HepG2 (cell line): ENCODE results near the gene ZNF839. TPM values are rescaled to one million over a fixed set of nuclear protein-coding genes. Genes with fewer than 3 reads are reported as not detected.

Experiments
- ARHGAP35 ChIP-seq: sonication (generic); formaldehyde crosslinking; IDR thresholded peaks from 2 replicates; pipeline ENCODE4 v1.9.0; 2022; ENCODE audit warnings: mild to moderate bottlenecking, inconsistent platforms, moderate library complexity, missing genetic modification reagents, borderline replicate concordance
- BORCS8-MEF2B ChIP-seq: sonication (generic); formaldehyde crosslinking; IDR thresholded peaks from 2 replicates; pipeline ENCODE4 v1.8.0; 2022; ENCODE audit warnings: mild to moderate bottlenecking, missing genetic modification reagents
- CEBPG ChIP-seq: IDR thresholded peaks from 2 replicates; pipeline ENCODE4 v1.6.1; 2016
- CSRNP1 ChIP-seq: sonication (generic); formaldehyde crosslinking; IDR thresholded peaks from 2 replicates; pipeline ENCODE4 v1.8.1; 2023; ENCODE audit warnings: mild to moderate bottlenecking, missing genetic modification reagents
- FIP1L1 ChIP-seq: fragments of 200-400 bp; formaldehyde crosslinking; IDR thresholded peaks from 2 replicates; pipeline ENCODE4 v1.6.1; 2018; ENCODE audit warnings: low read depth, mild to moderate bottlenecking, low read length, moderate library complexity, borderline replicate concordance; ENCODE audit not compliant: insufficient read depth
- FOXA3 ChIP-seq: IDR thresholded peaks from 2 replicates; pipeline ENCODE4 v1.6.1; 2016; ENCODE audit warnings: missing genetic modification reagents, missing compliant biosample characterization
- FOXO4 ChIP-seq: sonication (generic); formaldehyde crosslinking; conservative IDR thresholded peaks from 2 replicates; pipeline ENCODE4 v1.8.1; 2023; ENCODE audit warnings: missing genetic modification reagents
- LBX2 ChIP-seq: sonication (generic); formaldehyde crosslinking; IDR thresholded peaks from 2 replicates; pipeline ENCODE4 v1.5.0; 2020; ENCODE audit warnings: missing genetic modification reagents, mild to moderate bottlenecking, borderline replicate concordance
- MAX ChIP-seq: IDR thresholded peaks from 2 replicates; pipeline ENCODE4 v1.6.1; 2012; ENCODE audit warnings: inconsistent platforms
- MED8 ChIP-seq: sonication (generic); formaldehyde crosslinking; IDR thresholded peaks from 2 replicates; pipeline ENCODE4 v1.8.1; 2023; ENCODE audit warnings: mild to moderate bottlenecking, missing genetic modification reagents; ENCODE audit not compliant: insufficient replicate concordance
- MLXIP ChIP-seq: sonication (generic); formaldehyde crosslinking; IDR thresholded peaks from 2 replicates; pipeline ENCODE4 v1.9.0; 2021; ENCODE audit warnings: missing genetic modification reagents, borderline replicate concordance
- NCOR1 ChIP-seq: fragments of 200-600 bp; sonication (generic); IDR thresholded peaks from 2 replicates; pipeline ENCODE4 v1.7.0; 2017; ENCODE audit warnings: antibody characterized with exemption, low read length, borderline replicate concordance
- PHF8 ChIP-seq: sonication (generic); formaldehyde crosslinking; IDR thresholded peaks from 2 replicates; pipeline ENCODE4 v1.5.0; 2020; ENCODE audit warnings: missing genetic modification reagents
- YY1 ChIP-seq: IDR thresholded peaks from 2 replicates; pipeline ENCODE4 v1.6.1; 2011; ENCODE audit warnings: low read length, low read depth, moderate library complexity, mild to moderate bottlenecking; ENCODE audit not compliant: insufficient read depth, insufficient replicate concordance
- ZBTB21 ChIP-seq: sonication (generic); formaldehyde crosslinking; IDR thresholded peaks from 2 replicates; pipeline ENCODE4 v1.4.0; 2020; ENCODE audit warnings: missing genetic modification reagents
- ZHX1 ChIP-seq: sonication (generic); formaldehyde crosslinking; IDR thresholded peaks from 2 replicates; pipeline ENCODE4 v1.8.1; 2022; ENCODE audit warnings: low read depth, mild to moderate bottlenecking, missing genetic modification reagents
- ZNF33A ChIP-seq: sonication (generic); formaldehyde crosslinking; IDR thresholded peaks from 2 replicates; pipeline ENCODE4 v1.5.1; 2020; ENCODE audit warnings: missing genetic modification reagents, mild to moderate bottlenecking, moderate library complexity, borderline replicate concordance
- ZNF605 ChIP-seq: sonication (generic); formaldehyde crosslinking; IDR thresholded peaks from 2 replicates; pipeline ENCODE4 v1.8.0; 2022; ENCODE audit warnings: mild to moderate bottlenecking, missing genetic modification reagents
- ZNF878 ChIP-seq: sonication (generic); formaldehyde crosslinking; IDR thresholded peaks from 2 replicates; pipeline ENCODE4 v1.8.1; 2023; ENCODE audit warnings: mild to moderate bottlenecking, missing genetic modification reagents, moderate library complexity
- polyA plus RNA-seq, 8 experiments: library from polyadenylated mRNA; depleted of rRNA in 3 of 8; stranded (reverse) in 7 of 8; unstranded in 1 of 8; fragments of >200 nt; fragmentation: Illumina TruSeq in 4 of 8; extraction: Trizol in 4 of 8; gene quantifications; 2 replicates each; pipeline versions ENCODE4 v1.2.1 to v1.2.3, GENCODE V29; 2011 to 2016; ENCODE audit warnings: low read depth in 4 of 8, missing spikeins in 1 of 8, mixed read lengths in 1 of 8; ENCODE audit not compliant: insufficient read depth in 1 of 8
- total RNA-seq, 5 experiments: library from RNA; depleted of rRNA; stranded (reverse); fragments of >200 nt; fragmentation: Illumina TruSeq; extraction: Trizol; gene quantifications; 2 replicates each; pipeline ENCODE4 v1.2.3, GENCODE V29; 2016; ENCODE audit warnings: low read depth in 1 of 5

ZNF839 gene
- total and polyA plus RNA-seq, 2 of the 13 experiments (the other 11 are each of a cell fraction or from before 2014, with no cell fraction given), result 11.1 to 12.8 TPM

- TF ChIP-seq MLXIP (CRISPR knock-in tag) (no peak), LBX2 (0 out of 2 replicates have a peak, but pooled peaks have one; percentile 22), FOXA3 (CRISPR knock-in tag) (peak; percentile 41; the same call in 1 of the 2 replicates), CSRNP1 (CRISPR knock-in tag) (peak; percentile 30; the same call in 1 of the 2 replicates), CEBPG (CRISPR knock-in tag) (no peak), ZNF605 (CRISPR knock-in tag) (no peak), FOXO4 (no peak), BORCS8-MEF2B (CRISPR knock-in tag) (no peak), MAX (no peak; the same call in 1 of the 2 replicates), MED8 (no peak), ARHGAP35 (CRISPR knock-in tag) (no peak), ZHX1 (CRISPR knock-in tag) (0 out of 2 replicates have a peak, but pooled peaks have one; percentile 44), PHF8 (CRISPR knock-in tag) (0 out of 2 replicates have a peak, but pooled peaks have one; percentile 11), ZBTB21 (CRISPR knock-in tag) (no peak), YY1 (peak; percentile 86), ZNF878 (CRISPR knock-in tag) (no peak), ZNF33A (CRISPR knock-in tag) (no peak), NCOR1 (no peak), FIP1L1 (no peak)
These were observed 1.8 kb upstream of the ZNF839 start (continued) for GRCh38 chr14:102317564-102318248.
